Left cardiac atrium (tissue), 4 donors: ENCODE data around the gene LBHD1. TPM values are rescaled to one million over a fixed set of nuclear protein-coding genes. Genes with fewer than 3 reads are reported as not detected.
"Not testable (repeated sequence)": the region's sequence is repeated elsewhere in the genome, so short reads cannot be mapped to it uniquely, and the experiment has no call there.

Source experiments
- ATAC-seq, 2 donors: fragments of 200-7000 bp; cut with Tn5 transposase; one replicate each; pipeline ENCODE4 v1.9.1; 2020; ENCODE audit warnings: mild to moderate bottlenecking in 2 of 2, moderate library complexity in 2 of 2
- DNase-seq: peaks from one replicate; pipeline ENCODE4 v3.0.0-alpha.2; 2020
- intact Hi-C, 2 donors: fragments of 100-400 bp; cut with DNase I; formaldehyde crosslinking; loops; one replicate each; pipeline versions ENCODE4 v1.14.1 to v1.15.1; 2022 to 2023
- total RNA-seq, 2 donors: library from RNA; stranded (reverse); fragmentation: NEBNext Ultra II Directional; extraction: Animal tissue kit (Norgen Biotek cat#: 25700); gene quantifications; one replicate each; pipeline ENCODE4 v1.2.1, GENCODE V29; 2021
- donor health status: DM: no; HTN: yes; CAD: no.
- donor health status: DM: no; HTN: yes; CAD: no; lungs with severe emphysema.
- donor health status: DM: yes; HTN: yes; CAD: no.
- donor health status: Dilated cardiomyopathy.

Gene LBHD1
- total RNA-seq, 2 donors from 2014 or later, result 4.0 to 4.1 TPM

GRCh38 chr11:62702246-62702645 lies 30.2 kb upstream of the LBHD1 start:
- intact Hi-C loops, result no loop called here
- ATAC-seq, result no peak
- DNase-seq, result no peak

- intact Hi-C loops, result loop anchor here (10.0 kb wide), 2 partner anchors 300 to 310 kb away; no protein-coding TSS in a partner anchor
- peak; percentile 80 to 81 for ATAC-seq
- DNase-seq, result peak; percentile 86
Observed at GRCh38 chr11:62694455-62695167, 22.5 kb upstream of the LBHD1 start.

- not testable (repeated sequence) for DNase-seq, ATAC-seq
- intact Hi-C loops, result loop anchor here (10.0 kb wide), 2 partner anchors 299 to 309 kb away; no protein-coding TSS in a partner anchor
Observed at GRCh38 chr11:62693624-62694023, 21.6 kb upstream of the LBHD1 start.

- intact Hi-C loops, result loop anchor here (10.0 kb wide), 2 partner anchors 295 to 305 kb away; no protein-coding TSS in a partner anchor
- ATAC-seq, result peak; percentile 80 to 88
- DNase-seq, result peak; percentile 82
Observed at GRCh38 chr11:62689421-62690183, 17.5 kb upstream of the LBHD1 start, which contains the start of gene LRRN4CL. Gene LRRN4CL, minus strand, starts transcription at chr11:62689530. Its CDS starts 1,022 bp downstream, at chr11:62688508.

GRCh38 chr11:62688491-62688890 lies 16.4 kb upstream of the LBHD1 start:
- intact Hi-C loops, result no loop called here
- ATAC-seq, result peak in 1 of 2 donors; percentile 35
- DNase-seq, result no peak

- ATAC-seq (peak; percentile 27 to 31), DNase-seq (no peak)
- intact Hi-C loops, result no loop called here
Observed at GRCh38 chr11:62687508-62688396, 15.7 kb upstream of the LBHD1 start.

- intact Hi-C loops, result no loop called here
- ATAC-seq, result no peak
Observed at GRCh38 chr11:62682518-62682917, 10.5 kb upstream of the LBHD1 start.

GRCh38 chr11:62680825-62681240 lies 8.8 kb upstream of the LBHD1 start:
- ATAC-seq (peak; percentile 61 to 72), DNase-seq (peak; percentile 44)
- intact Hi-C loops, result no loop called here

More at GRCh38 chr11:62682518-62682917, 10.5 kb upstream of the LBHD1 start:
- DNase-seq, result no peak

- ATAC-seq (peak; percentile 90 to 93), DNase-seq (peak; percentile 95)
- intact Hi-C loops, result no loop called here
Observed at GRCh38 chr11:62678770-62679696, 7.0 kb upstream of the LBHD1 start, which contains the start of gene UBXN1. Gene UBXN1, minus strand, starts transcription at chr11:62679073. Its CDS starts 150 bp downstream, at chr11:62678923.

GRCh38 chr11:62678433-62678769 lies 6.3 kb upstream of the LBHD1 start:
- ATAC-seq (no peak), DNase-seq (no peak)
- intact Hi-C loops, result no loop called here

GRCh38 chr11:62677714-62678113 lies 5.6 kb upstream of the LBHD1 start:
- ATAC-seq, result no peak
- no peak for DNase-seq
- intact Hi-C loops, result no loop called here

- intact Hi-C loops, result no loop called here
- ATAC-seq (no peak), DNase-seq (no peak)
Observed at GRCh38 chr11:62677156-62677555, 5.1 kb upstream of the LBHD1 start.

GRCh38 chr11:62676698-62677097 lies 4.6 kb upstream of the LBHD1 start:
- DNase-seq (no peak), ATAC-seq (no peak)
- intact Hi-C loops, result no loop called here

GRCh38 chr11:62675415-62675814 lies 3.3 kb upstream of the LBHD1 start:
- ATAC-seq, intact Hi-C loops, DNase-seq: not testable (repeated sequence)

GRCh38 chr11:62673196-62673525 lies 1.1 kb upstream of the LBHD1 start:
- no peak for DNase-seq
- no peak for ATAC-seq
- intact Hi-C loops, result no loop called here

- ATAC-seq (peak; percentile 32 to 41), DNase-seq (no peak)
- intact Hi-C loops, result no loop called here
Observed at GRCh38 chr11:62671236-62671607, 845 bp downstream of the LBHD1 start.

- ATAC-seq (no peak), DNase-seq (no peak)
- intact Hi-C loops, result no loop called here
Observed at GRCh38 chr11:62669420-62670161, 2.5 kb downstream of the LBHD1 start.

GRCh38 chr11:62667460-62667859 lies 4.6 kb downstream of the LBHD1 start:
- ATAC-seq, result no peak
- no peak for DNase-seq
- intact Hi-C loops, result no loop called here
